CD4-positive, alpha-beta T cell treated with Interleukin-2 at 100 ng/mL for 4 hours (primary cell): ENCODE results near the gene CENPT.

Experiments used
- DNase-seq: peaks from one replicate; pipeline ENCODE4 v3.0.0-alpha.2; 2020; ENCODE audit warnings: low spot score

Gene CENPT

GRCh38 chr16:67807148-67807682 is 40.3 kb downstream of the CENPT start:
- DNase-seq, result no peak

GRCh38 chr16:67806428-67807147 is 40.9 kb downstream of the CENPT start, which contains the start of the genes RANBP10 and TSNAXIP1:
Gene RANBP10 (minus strand): TSS chr16:67806560. CDS start chr16:67806536, 24 bp downstream.
Gene TSNAXIP1 (plus strand): TSS chr16:67806889. CDS start chr16:67807150, 261 bp downstream.
- DNase-seq, result peak; percentile 98

GRCh38 chr16:67805718-67806427 is 41.6 kb downstream of the CENPT start:
- DNase-seq, result no peak

GRCh38 chr16:67804853-67805542 is 42.5 kb downstream of the CENPT start:
- DNase-seq, result no peak

GRCh38 chr16:67803894-67804293 is 43.6 kb downstream of the CENPT start:
- no peak for DNase-seq

- peak; percentile 47 for DNase-seq
Observed at GRCh38 chr16:67801883-67802282, 45.6 kb downstream of the CENPT start.

GRCh38 chr16:67801241-67801640 is 46.3 kb downstream of the CENPT start:
- DNase-seq, result no peak

GRCh38 chr16:67800338-67800926 is 47.1 kb downstream of the CENPT start:
- no peak for DNase-seq

- no peak for DNase-seq
Observed at GRCh38 chr16:67796099-67796718, 51.3 kb downstream of the CENPT start.

GRCh38 chr16:67790071-67790470 is 57.4 kb downstream of the CENPT start:
- no peak for DNase-seq

GRCh38 chr16:67786491-67786890 is 61.0 kb downstream of the CENPT start:
- DNase-seq, result no peak

- no peak for DNase-seq
Observed at GRCh38 chr16:67783353-67783725, 64.2 kb downstream of the CENPT start.

GRCh38 chr16:67782567-67783352 is 64.7 kb downstream of the CENPT start:
- no peak for DNase-seq

- no peak for DNase-seq
Observed at GRCh38 chr16:67781565-67781921, 66.0 kb downstream of the CENPT start.

GRCh38 chr16:67780847-67781564 is 66.5 kb downstream of the CENPT start:
- DNase-seq, result no peak

- DNase-seq, result no peak
Observed at GRCh38 chr16:67779256-67780014, 68.1 kb downstream of the CENPT start.
